IMR-90 (cell line): ENCODE data around the gene HES6. TPM values are rescaled to one million over a fixed set of nuclear protein-coding genes. Genes with fewer than 3 reads are reported as not detected.
A peak's percentile ranks its signal among the peaks of the same experiment; 100 is the strongest.

Experiments used
- ATAC-seq: fragments of 200-7000 bp; cut with Tn5 transposase; 2 replicates; pipeline ENCODE4 v1.9.1; 2020; ENCODE audit warnings: low read depth, mild to moderate bottlenecking, moderate library complexity
- BruUV-seq: library from RNA; stranded (reverse); fragments of 400-500 nt; replicated peaks from 2 replicates; lab custom pipeline; 2021; lab: Mats Ljungman, UMichigan
- CTCF ChIA-PET: fragments of 300-600 bp; formaldehyde crosslinking; extraction: SDS; loops from one replicate; lab custom pipeline; 2021; ENCODE audit warnings: antibody characterized with exemption; lab: Yijun Ruan, JAX
- POLR2A ChIA-PET: fragments of 300-600 bp; sonication (Branson Sonifier 250); formaldehyde crosslinking; loops from one replicate; lab custom pipeline; 2022; ENCODE audit warnings: antibody characterized with exemption; ENCODE audit not compliant: unreplicated experiment; lab: Charles Lee
- DNase-seq: peaks from one replicate; pipeline ENCODE4 v3.0.0; 2013
- H2AFZ ChIP-seq: replicated peaks from 2 replicates; pipeline ENCODE3; 2013; ENCODE audit warnings: low read length, mild to moderate bottlenecking; ENCODE audit not compliant: poor library complexity
- H2AK5ac ChIP-seq: 2 replicates; pipeline ENCODE4 v1.6.1; 2013; ENCODE audit warnings: low read depth, low read length, inconsistent platforms
- H2AK9ac ChIP-seq: replicated peaks from 2 replicates; pipeline ENCODE3; 2013; ENCODE audit warnings: mild to moderate bottlenecking, low read depth, low read length, moderate library complexity; ENCODE audit not compliant: poor library complexity
- H2BK120ac ChIP-seq: 2 replicates; pipeline ENCODE4 v1.6.1; 2013; ENCODE audit warnings: low read depth, low read length, inconsistent platforms
- H2BK15ac ChIP-seq: 3 replicates; pipeline ENCODE4 v1.6.1; 2013; ENCODE audit warnings: low read depth, low read length, inconsistent platforms
- H2BK20ac ChIP-seq: 2 replicates; pipeline ENCODE4 v1.6.1; 2013; ENCODE audit warnings: low read depth, mild to moderate bottlenecking, inconsistent platforms, low read length, moderate library complexity
- H2BK5ac ChIP-seq: 2 replicates; pipeline ENCODE4 v1.6.1; 2013; ENCODE audit warnings: mild to moderate bottlenecking, low read depth, low read length, inconsistent platforms; ENCODE audit not compliant: poor library complexity, severe bottlenecking
- H3K14ac ChIP-seq: replicated peaks from 2 replicates; pipeline ENCODE4 v1.6.1; 2013; ENCODE audit warnings: low read depth, low read length, inconsistent platforms
- H3K18ac ChIP-seq: 2 replicates; pipeline ENCODE4 v1.6.1; 2013; ENCODE audit warnings: low read depth, low read length, control low read depth
- H3K23ac ChIP-seq: 2 replicates; pipeline ENCODE4 v1.6.1; 2013; ENCODE audit warnings: low read depth, low read length, inconsistent platforms
- H3K27ac ChIP-seq: 2 replicates; pipeline ENCODE4 v1.5.1; 2013; ENCODE audit warnings: mild to moderate bottlenecking, control low read depth, low read length; ENCODE audit not compliant: insufficient read depth
- H3K27me3 ChIP-seq: 2 replicates; pipeline ENCODE4 v1.6.1; 2013; ENCODE audit warnings: low read length; ENCODE audit not compliant: control insufficient read depth, insufficient read depth
- H3K36me3 ChIP-seq: 2 replicates; pipeline ENCODE4 v1.6.1; 2013; ENCODE audit warnings: low read length, mixed read lengths; ENCODE audit not compliant: control insufficient read depth, insufficient read depth
- H3K4ac ChIP-seq: 2 replicates; pipeline ENCODE4 v1.6.1; 2013; ENCODE audit warnings: low read depth, low read length, inconsistent platforms
- H3K4me1 ChIP-seq: 2 replicates; pipeline ENCODE4 v1.6.1; 2013; ENCODE audit warnings: low read length, mixed read lengths; ENCODE audit not compliant: control insufficient read depth, insufficient read depth
- H3K4me2 ChIP-seq: 2 replicates; pipeline ENCODE4 v1.6.1; 2013; ENCODE audit warnings: low read depth, mild to moderate bottlenecking, control low read depth, low read length, moderate library complexity
- H3K4me3 ChIP-seq: 2 replicates; pipeline ENCODE4 v1.5.1; 2013; ENCODE audit warnings: low read depth, mild to moderate bottlenecking, control low read depth, low read length, moderate library complexity; ENCODE audit not compliant: insufficient read depth
- H3K56ac ChIP-seq: 2 replicates; pipeline ENCODE4 v1.6.1; 2013; ENCODE audit warnings: low read length, inconsistent platforms; ENCODE audit not compliant: insufficient read depth; ENCODE audit errors: extremely low read depth
- H3K79me1 ChIP-seq, 2 experiments: 2 replicates each; pipeline ENCODE4 v1.6.1; 2013; ENCODE audit warnings: low read length in 2 of 2, inconsistent platforms in 1 of 2, low read depth in 1 of 2
- H3K9ac ChIP-seq: 2 replicates; pipeline ENCODE4 v1.6.1; 2013; ENCODE audit warnings: low read depth, low read length, control low read depth
- H3K9me1 ChIP-seq: 2 replicates; pipeline ENCODE4 v1.6.1; 2013; ENCODE audit warnings: low read length, inconsistent platforms; ENCODE audit not compliant: insufficient read depth
- H3K9me3 ChIP-seq: 2 replicates; pipeline ENCODE4 v1.6.1; 2013; ENCODE audit warnings: low read length; ENCODE audit not compliant: control insufficient read depth, insufficient read depth
- H4K20me1 ChIP-seq: 2 replicates; pipeline ENCODE4 v1.6.1; 2013; ENCODE audit warnings: low read length, inconsistent platforms; ENCODE audit not compliant: insufficient read depth
- H4K5ac ChIP-seq: 2 replicates; pipeline ENCODE4 v1.6.1; 2013; ENCODE audit warnings: mild to moderate bottlenecking, low read depth, low read length, control low read depth
- H4K8ac ChIP-seq, 2 experiments: 2 replicates each; pipeline ENCODE4 v1.6.1; 2013; ENCODE audit warnings: low read depth in 2 of 2, low read length in 2 of 2, control low read depth in 1 of 2, inconsistent platforms in 1 of 2
- H4K91ac ChIP-seq: 2 replicates; pipeline ENCODE4 v1.6.1; 2013; ENCODE audit warnings: low read depth, low read length, inconsistent platforms; ENCODE audit not compliant: insufficient read depth
- BHLHE40 ChIP-seq: fragments of 150-350 bp; IDR thresholded peaks from 2 replicates; pipeline ENCODE4 v1.6.1; 2016; ENCODE audit warnings: mild to moderate bottlenecking, low read depth, low read length
- CEBPB ChIP-seq: IDR thresholded peaks from 2 replicates; pipeline ENCODE4 v1.6.1; 2012; ENCODE audit warnings: low read depth, low read length, improper control_type of control experiment
- CHD1 ChIP-seq: IDR thresholded peaks from 2 replicates; pipeline ENCODE4 v1.6.1; 2012; ENCODE audit warnings: low read depth, low read length, improper control_type of control experiment
- FOS ChIP-seq: fragments of 150-350 bp; IDR thresholded peaks from 2 replicates; pipeline ENCODE4 v1.6.1; 2016; ENCODE audit warnings: low read depth, low read length
- MAFK ChIP-seq: IDR thresholded peaks from 2 replicates; pipeline ENCODE4 v1.6.1; 2012; ENCODE audit warnings: low read depth, low read length, improper control_type of control experiment
- MAZ ChIP-seq: IDR thresholded peaks from 2 replicates; pipeline ENCODE4 v1.6.1; 2012; ENCODE audit warnings: low read depth, mild to moderate bottlenecking, low read length, improper control_type of control experiment, moderate library complexity, borderline replicate concordance
- MXI1 ChIP-seq: IDR thresholded peaks from 2 replicates; pipeline ENCODE4 v1.6.1; 2012; ENCODE audit warnings: low read depth, mild to moderate bottlenecking, low read length, moderate library complexity, borderline replicate concordance
- RAD21 ChIP-seq: IDR thresholded peaks from 2 replicates; pipeline ENCODE4 v1.6.1; 2012; ENCODE audit warnings: low read length, improper control_type of control experiment
- RCOR1 ChIP-seq: IDR thresholded peaks from 2 replicates; pipeline ENCODE4 v1.6.1; 2012; ENCODE audit warnings: mild to moderate bottlenecking, low read length, improper control_type of control experiment; ENCODE audit not compliant: insufficient replicate concordance
- RFX5 ChIP-seq: IDR thresholded peaks from 2 replicates; pipeline ENCODE4 v1.8.0; 2012; ENCODE audit warnings: low read depth, mild to moderate bottlenecking, low read length, moderate library complexity
- SMC3 ChIP-seq: fragments of 150-350 bp; IDR thresholded peaks from 2 replicates; pipeline ENCODE4 v1.6.1; 2016; ENCODE audit warnings: low read depth, mild to moderate bottlenecking, antibody characterized with exemption, low read length, moderate library complexity
- WGBS, 2 experiments: methylation state at CpG; one replicate each; pipeline versions ENCODE4 v1.1.5 to v1.1.7; 2013; ENCODE audit warnings: missing lambda C conversion rate in 2 of 2; ENCODE audit not compliant: insufficient read length in 1 of 2; ENCODE audit errors: extremely low coverage in 2 of 2; 5-methylcytosine and 5-hydroxymethylcytosine counted together
- dilution Hi-C: fragments of 300-500 bp; cut with HindIII; formaldehyde crosslinking; loops from one replicate; pipeline ENCODE4 v1.14.3; 2018; ENCODE audit warnings: low sequenced_read_pairs; ENCODE audit not compliant: unreplicated experiment
- in situ Hi-C: fragments of 300-500 bp; cut with MboI; formaldehyde crosslinking; loops from 3 replicates; pipeline ENCODE4 v1.14.3; 2019; ENCODE audit warnings: low sequenced_read_pairs, inconsistent platforms, mixed read lengths
- intact Hi-C: fragments of 100-400 bp; cut with micrococcal nuclease; formaldehyde crosslinking; loops from 2 replicates; pipeline ENCODE4 v1.10.0; 2022
- polyA plus RNA-seq, 3 experiments: library from polyadenylated mRNA; depleted of rRNA; stranded (reverse); fragments of >200 nt; gene quantifications; 2 replicates each; pipeline ENCODE4 v1.2.3, GENCODE V29; 2012; ENCODE audit warnings: low replicate concordance in 1 of 3
- total RNA-seq: library from RNA; depleted of rRNA; stranded (reverse); fragments of >200 nt; gene quantifications from 2 replicates; pipeline ENCODE4 v1.2.3, GENCODE V29; 2012
- TF ChIP-seq, protein P1 (sequence below): fragments of 150-350 bp; IDR thresholded peaks from 2 replicates; pipeline ENCODE4 v1.6.1; 2016; ENCODE audit warnings: low read depth, mild to moderate bottlenecking, low read length, moderate library complexity, borderline replicate concordance
- TF ChIP-seq, protein P2 (sequence below): conservative IDR thresholded peaks from 2 replicates; pipeline ENCODE4 v1.5.1; 2012; ENCODE audit warnings: mild to moderate bottlenecking, low read depth, low read length, improper control_type of control experiment

HES6 gene
- total and polyA plus RNA-seq, 2 of the 4 experiments (the other 2 are of a cell fraction): 1.3 to 3.3 TPM

DNA sequence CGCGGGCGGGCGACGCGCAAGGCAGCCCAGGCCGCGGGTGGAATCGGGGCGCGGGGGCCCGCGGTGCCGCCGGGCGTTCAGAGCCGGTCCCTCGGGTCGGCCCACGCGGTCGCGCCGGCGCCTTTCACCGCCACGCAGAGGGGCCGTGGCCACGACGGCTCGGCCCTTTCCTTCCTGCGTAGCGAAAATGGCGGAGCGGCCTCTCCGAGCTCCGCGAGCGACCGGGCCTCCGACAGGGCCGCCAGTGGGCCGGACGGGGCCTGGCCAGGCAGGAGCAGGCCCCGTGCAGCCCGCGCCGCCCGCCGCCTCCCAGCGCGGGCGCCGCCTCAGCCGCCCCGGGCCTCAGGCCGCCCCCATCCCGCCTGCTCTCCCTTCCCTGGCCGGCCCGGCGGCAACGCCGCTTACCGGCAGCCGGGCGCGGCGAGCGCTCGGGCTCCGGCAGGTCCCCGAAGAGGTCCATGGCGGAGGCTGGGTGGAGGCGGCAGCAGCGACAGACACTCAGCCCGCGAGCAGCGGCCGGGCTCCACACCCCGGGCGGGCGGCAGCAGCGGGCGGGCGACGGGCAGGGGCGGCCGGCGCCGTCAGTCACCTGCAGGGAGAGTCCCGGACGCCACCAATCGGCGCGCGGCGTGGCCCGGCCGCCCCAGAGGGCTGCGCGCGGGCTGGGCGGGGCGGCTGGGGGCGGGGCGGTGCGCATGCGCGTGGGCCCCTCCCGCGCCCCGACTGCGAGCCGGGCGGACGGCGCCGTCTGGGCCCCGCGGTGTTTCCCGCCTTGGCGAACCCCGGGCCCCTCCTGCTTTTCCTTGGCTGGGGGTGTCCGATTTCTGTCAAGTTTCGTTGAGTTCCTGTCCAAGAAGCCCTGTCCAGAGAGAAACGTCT, 36.5 kb downstream of the HES6 start, which contains the start of gene ILKAP:
Gene ILKAP (minus strand): TSS at position 602 of the 879 bp plus-strand sequence. CDS start 142 bp downstream, at position 460.
- H3K4ac ChIP-seq: peak within 1 kb of the TSS; percentile 89
- H4K91ac ChIP-seq: peak within 1 kb of the TSS; percentile 94
- in situ Hi-C loops: no loop called here
- intact Hi-C loops: no loop called here
- H3K9ac ChIP-seq: peak within 1 kb of the TSS; percentile 80
- 0 out of 3 replicates have a peak within 1 kb of the TSS, but pooled peaks have one; percentile 15 for H2BK15ac ChIP-seq
- H3K9me1 ChIP-seq: peaks cover 7% of the 10 kb centered on the region; the same call in 1 of the 2 replicates
- peak within 1 kb of the TSS; percentile 88 for H2AK5ac ChIP-seq
- H3K4me2 ChIP-seq: peak within 1 kb of the TSS; percentile 85
- dilution Hi-C loops: no loop called here
- CTCF ChIA-PET: no interaction called here
- H2AFZ ChIP-seq: peak within 1 kb of the TSS; percentile 96
- ATAC-seq (peak; percentile 99), DNase-seq (peak; percentile 71)
- H3K9me3 ChIP-seq: no peaks in the 10 kb centered on the region
- H3K18ac ChIP-seq: peak within 1 kb of the TSS; percentile 78
- no peak within 1 kb of the TSS for H2BK20ac ChIP-seq
- peak within 1 kb of the TSS; percentile 92 for H4K5ac ChIP-seq
- peaks cover 41% of the 10 kb centered on the region for H4K20me1 ChIP-seq
- peak within 1 kb of the TSS; percentile 87 for H3K4me3 ChIP-seq
- H3K36me3 ChIP-seq: 0 out of 2 replicates have a peak, but pooled peaks cover 1% of the 10 kb centered on the region
- peak within 1 kb of the TSS; percentile 90 for H2AK9ac ChIP-seq
- H4K8ac ChIP-seq: peak within 1 kb of the TSS; percentile 99
- H3K23ac ChIP-seq: peak within 1 kb of the TSS; percentile 92
- H3K79me1 ChIP-seq: peaks cover 3 to 39% of the 10 kb centered on the region in 2 experiments; a peak in 3 of 4 replicates
- peak within 1 kb of the TSS; percentile 90 for H3K56ac ChIP-seq
- peak within 1 kb of the TSS; percentile 70 for H2BK120ac ChIP-seq
- peak within 1 kb of the TSS; percentile 97 for H3K14ac ChIP-seq
- no TSS peak for BruUV-seq
- POLR2A ChIA-PET: interaction anchor here (1.0 kb wide), 1 partner anchor 27 kb away, joined by 4 read pairs; no protein-coding TSS in a partner anchor
- H3K27ac ChIP-seq: peak within 1 kb of the TSS; percentile 72
- H3K4me1 ChIP-seq: peaks cover 6% of the 10 kb centered on the region
- WGBS, 2 experiments: 1% methylated on average over 32 of the region's 126 CpGs; no CpG with 5 or more reads in 1 of the 2 experiments
- peak within 1 kb of the TSS; percentile 60 for H2BK5ac ChIP-seq
- H3K27me3 ChIP-seq: peaks cover 6% of the 10 kb centered on the region
- TF ChIP-seq, protein P1, sequence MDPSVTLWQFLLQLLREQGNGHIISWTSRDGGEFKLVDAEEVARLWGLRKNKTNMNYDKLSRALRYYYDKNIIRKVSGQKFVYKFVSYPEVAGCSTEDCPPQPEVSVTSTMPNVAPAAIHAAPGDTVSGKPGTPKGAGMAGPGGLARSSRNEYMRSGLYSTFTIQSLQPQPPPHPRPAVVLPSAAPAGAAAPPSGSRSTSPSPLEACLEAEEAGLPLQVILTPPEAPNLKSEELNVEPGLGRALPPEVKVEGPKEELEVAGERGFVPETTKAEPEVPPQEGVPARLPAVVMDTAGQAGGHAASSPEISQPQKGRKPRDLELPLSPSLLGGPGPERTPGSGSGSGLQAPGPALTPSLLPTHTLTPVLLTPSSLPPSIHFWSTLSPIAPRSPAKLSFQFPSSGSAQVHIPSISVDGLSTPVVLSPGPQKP: no peak
- peak; percentile 37; the same call in 1 of the 2 replicates for TF ChIP-seq BHLHE40
- TF ChIP-seq MAZ: peak; percentile 35; the same call in 1 of the 2 replicates
- no peak for TF ChIP-seq RAD21
- no peak for TF ChIP-seq SMC3
- no peak for TF ChIP-seq MAFK
- no peak for TF ChIP-seq RFX5
- TF ChIP-seq FOS: no peak
- no peak for TF ChIP-seq CHD1
- TF ChIP-seq MXI1: peak; percentile 13; the same call in 1 of the 2 replicates
- TF ChIP-seq RCOR1: no peak
- TF ChIP-seq, protein P2, sequence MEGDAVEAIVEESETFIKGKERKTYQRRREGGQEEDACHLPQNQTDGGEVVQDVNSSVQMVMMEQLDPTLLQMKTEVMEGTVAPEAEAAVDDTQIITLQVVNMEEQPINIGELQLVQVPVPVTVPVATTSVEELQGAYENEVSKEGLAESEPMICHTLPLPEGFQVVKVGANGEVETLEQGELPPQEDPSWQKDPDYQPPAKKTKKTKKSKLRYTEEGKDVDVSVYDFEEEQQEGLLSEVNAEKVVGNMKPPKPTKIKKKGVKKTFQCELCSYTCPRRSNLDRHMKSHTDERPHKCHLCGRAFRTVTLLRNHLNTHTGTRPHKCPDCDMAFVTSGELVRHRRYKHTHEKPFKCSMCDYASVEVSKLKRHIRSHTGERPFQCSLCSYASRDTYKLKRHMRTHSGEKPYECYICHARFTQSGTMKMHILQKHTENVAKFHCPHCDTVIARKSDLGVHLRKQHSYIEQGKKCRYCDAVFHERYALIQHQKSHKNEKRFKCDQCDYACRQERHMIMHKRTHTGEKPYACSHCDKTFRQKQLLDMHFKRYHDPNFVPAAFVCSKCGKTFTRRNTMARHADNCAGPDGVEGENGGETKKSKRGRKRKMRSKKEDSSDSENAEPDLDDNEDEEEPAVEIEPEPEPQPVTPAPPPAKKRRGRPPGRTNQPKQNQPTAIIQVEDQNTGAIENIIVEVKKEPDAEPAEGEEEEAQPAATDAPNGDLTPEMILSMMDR: no peak
- TF ChIP-seq CEBPB: no peak
